Peyer's patch (tissue), 4 donors: ENCODE data around the gene NUP98. TPM values are rescaled to one million over a fixed set of nuclear protein-coding genes. Genes with fewer than 3 reads are reported as not detected.

Experiments
- DNase-seq, 3 donors: peaks; one replicate each; pipeline ENCODE4 v3.0.0-alpha.2; 2017 to 2019
- H3K27ac ChIP-seq, 4 donors: fragments of 200-600 bp; sonication (generic); one replicate each; pipeline ENCODE4 v1.5.1; 2016 to 2019
- H3K27me3 ChIP-seq, 2 donors: fragments of 200-600 bp; sonication (generic); one replicate each; pipeline ENCODE4 v1.5.1; 2019
- H3K36me3 ChIP-seq, 3 donors: fragments of 200-600 bp; sonication (generic); one replicate each; pipeline ENCODE4 v1.5.1; 2016 to 2019
- H3K4me1 ChIP-seq, 4 donors: fragments of 200-600 bp; sonication (generic); one replicate each; pipeline ENCODE4 v1.5.1; 2016 to 2019
- H3K4me3 ChIP-seq, 4 donors: fragments of 200-600 bp; sonication (generic); 1 replicate in 3 of 4; 2 replicates in 1 of 4; pipeline ENCODE4 v1.5.1; 2016 to 2019; ENCODE audit warnings: mild to moderate bottlenecking in 1 of 4
- H3K9me3 ChIP-seq, 4 donors: fragments of 200-600 bp; sonication (generic); one replicate each; pipeline ENCODE4 v1.5.1; 2016 to 2019; ENCODE audit warnings: mild to moderate bottlenecking in 1 of 4
- CTCF ChIP-seq, 6 experiments: fragments of 450-650 bp in 4 of 6; fragments of 200-600 bp in 2 of 6; sonication (generic) in 1 of 6; IDR thresholded peaks; one replicate each; pipeline ENCODE4 v1.5.1; 2017 to 2019; ENCODE audit warnings: antibody characterized with exemption in 6 of 6, mild to moderate bottlenecking in 3 of 6, moderate library complexity in 1 of 6
- POLR2A ChIP-seq, 2 donors: fragments of 450-650 bp; IDR thresholded peaks; one replicate each; pipeline ENCODE4 v1.5.1; 2017; ENCODE audit warnings: antibody characterized with exemption in 2 of 2, mild to moderate bottlenecking in 2 of 2, moderate library complexity in 2 of 2
- small RNA-seq, 2 donors: library from RNA; depleted of rRNA; stranded (forward); fragments of <200 nt; gene quantifications; one replicate each; pipeline ENCODE3, GENCODE V24; 2016
- total RNA-seq, 4 donors: library from RNA; depleted of rRNA; stranded (reverse); fragments of >200 nt; gene quantifications; one replicate each; pipeline ENCODE4 v1.1.0, GENCODE V29; 2016

Gene NUP98
- total RNA-seq, 4 donors from 2014 or later, result 67.7 to 113 (median 86.8) TPM

DNA sequence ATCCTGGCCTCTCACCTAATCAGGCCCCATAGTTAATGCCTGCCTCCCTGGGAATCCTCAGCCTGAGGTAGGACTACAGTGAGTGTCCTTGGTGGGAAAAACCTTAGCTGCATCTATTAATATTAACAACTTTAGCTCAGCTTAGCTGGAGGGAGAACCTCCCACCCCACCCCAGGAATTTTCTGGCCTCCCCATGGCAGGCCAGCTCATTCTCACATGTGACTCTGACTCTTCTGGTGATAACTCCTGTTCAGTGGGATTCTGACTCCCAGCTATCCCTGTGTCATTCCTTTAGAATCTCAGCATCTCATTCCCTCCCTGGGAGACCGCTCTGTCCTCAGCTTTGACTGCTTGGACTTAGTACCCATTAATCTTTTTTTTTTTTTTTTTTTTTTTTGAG is 170.1 kb downstream of the NUP98 start:
- Histone ChIP-seq H3K4me3 (no peak overlapping the region), H3K27me3 (no peaks in the 10 kb centered on the region), H3K27ac (no peak overlapping the region), H3K9me3 (no peaks in the 10 kb centered on the region), H3K4me1 (no peaks in the 10 kb centered on the region), H3K36me3 (no peaks in the 10 kb centered on the region)
- TF ChIP-seq CTCF (IDR thresholded peaks at IDR 0.05) (no peak), POLR2A (IDR thresholded peaks at IDR 0.05) (no peak)
- DNase-seq, result no peak

GRCh38 chr11:3626250-3626960 is 170.9 kb downstream of the NUP98 start:
- Histone ChIP-seq H3K36me3 (no peaks in the 10 kb centered on the region), H3K27me3 (no peaks in the 10 kb centered on the region), H3K4me1 (no peaks in the 10 kb centered on the region), H3K9me3 (no peaks in the 10 kb centered on the region), H3K4me3 (no peak overlapping the region), H3K27ac (no peak overlapping the region)
- no peak for TF ChIP-seq POLR2A (IDR thresholded peaks at IDR 0.05)
- TF ChIP-seq CTCF (IDR thresholded peaks at IDR 0.05), result no peak
- DNase-seq, result peak in 1 of 3 donors; percentile 62

Small RNA genes lying within 50 kb of the gene (small RNA-seq; reads per million reads assigned to genes)
- 0 reads per million in 2 donors for gene RF00019
- 0 reads per million in 2 donors for gene RNU6-1143P
- gene RNU7-50P, result 0 reads per million in 2 donors

Other genes starting within 250 kb of the NUP98 start
- gene ART5, start 155.6 kb downstream of the NUP98 start, total RNA-seq, result not detected
- not detected for gene ART1, start 152.4 kb downstream of the NUP98 start, total RNA-seq
- 1 to 10 TPM; 1.9 to 5.4 (median 3.5) TPM for gene CHRNA10, start 126.2 kb downstream of the NUP98 start, total RNA-seq
- 10 to 100 TPM in 3 of 4 donors, 1 to 10 TPM in 1; 9.1 to 67.2 (median 53.7) TPM for gene PGAP2, start 11.0 kb upstream of the NUP98 start, total RNA-seq
- gene RHOG, start 43.4 kb upstream of the NUP98 start, total RNA-seq, result 10 to 100 TPM; 33.8 to 83.0 (median 67.0) TPM
- gene STIM1, start 58.1 kb upstream of the NUP98 start, total RNA-seq, result 100 to 1,000 TPM in 1 of 4 donors, 10 to 100 TPM in 3; 36.3 to 158 (median 46.1) TPM